Pancreas (tissue), 10 donors: ENCODE measurements around the gene AKAP6. TPM values are rescaled to one million over a fixed set of nuclear protein-coding genes. Genes with fewer than 3 reads are reported as not detected.

Experiments
- ATAC-seq, 4 donors: fragments of 200-7000 bp; cut with Tn5 transposase; one replicate each; pipeline versions ENCODE4 v1.8.0 to v1.9.1; 2020; ENCODE audit warnings: mild to moderate bottlenecking in 4 of 4, moderate library complexity in 4 of 4
- DNase-seq, 6 donors: peaks; one replicate each; pipeline ENCODE4 v3.0.0-alpha.2; 2020
- FAIRE-seq: peaks from 2 replicates; lab custom pipeline; 2012; peaks lifted over from hg19 to GRCh38; lab: Jason Lieb, UNC
- H3K27ac ChIP-seq, 4 donors: fragments of 200-600 bp; sonication (generic); 1 replicate in 3 of 4; 2 replicates in 1 of 4; pipeline versions ENCODE4 v1.5.0 to v1.8.0; 2020
- H3K27me3 ChIP-seq, 4 donors: fragments of 200-600 bp; one replicate each; pipeline ENCODE4 v1.8.0; 2021
- H3K36me3 ChIP-seq, 3 donors: fragments of 200-600 bp; sonication (generic) in 1 of 3; one replicate each; pipeline versions ENCODE4 v1.5.0 to v1.8.0; 2020 to 2021
- H3K4me1 ChIP-seq, 3 donors: fragments of 200-600 bp; one replicate each; pipeline ENCODE4 v1.8.0; 2021
- H3K4me3 ChIP-seq, 4 donors: fragments of 200-600 bp; sonication (generic) in 2 of 4; one replicate each; pipeline versions ENCODE4 v1.5.0 to v1.8.0; 2020 to 2021
- H3K9me3 ChIP-seq, 4 donors: fragments of 200-600 bp; one replicate each; pipeline ENCODE4 v1.8.0; 2021
- CTCF ChIP-seq, 4 donors: fragments of 200-600 bp; sonication (generic) in 3 of 4; IDR thresholded peaks; one replicate each; pipeline versions ENCODE4 v1.5.0 to v1.8.0; 2021; ENCODE audit warnings: antibody characterized with exemption in 4 of 4
- WGBS, 2 donors: extraction: QIAGEN DNeasy Blood & Tissue Kit; methylation state at CpG; one replicate each; pipeline ENCODE4 v1.1.7; 2013; 5-methylcytosine and 5-hydroxymethylcytosine counted together
- intact Hi-C, 3 donors: fragments of 100-400 bp; cut with DNase I; formaldehyde crosslinking; loops; one replicate each; pipeline versions ENCODE4 v1.11.1 to v1.14.2; 2022
- polyA plus RNA-seq, 2 donors: library from polyadenylated mRNA; stranded (reverse); fragments of 200-250 nt; gene quantifications; one replicate each; pipeline ENCODE4 v1.2.3, GENCODE V29; 2013
- total RNA-seq, 6 donors: library from RNA; stranded (reverse); fragmentation: NEBNext Ultra II Directional in 4 of 6; extraction: Animal tissue kit (Norgen Biotek cat#: 25700) in 4 of 6; gene quantifications; one replicate each; pipeline versions ENCODE4 v1.2.1 to v1.2.4, GENCODE V29; 2021 to 2023
- donor health status: healthy with polysubstance abuse.
- donor health status: DM: no; HTN: no; CAD: no; lungs with moderate emphysema.
- donor health status: DM: no; HTN: no; CAD: no.
- donor health status: control.
- donor health status: control.
- donor health status: Bipolar disorder and iron deficiency.
- donor health status: DM: yes; HTN: yes; CAD: no.
- donor health status: DM: no; HTN: no; CAD: no.
- donor health status: DM: no; HTN: no; CAD: no.
- donor health status: DM: yes; HTN: yes; CAD: no.

The AKAP6 gene
- total and polyA plus RNA-seq, 8 donors, result 0.34 to 2.2 (median 1.8) TPM

GRCh38 chr14:32709027-32709426 lies 379.9 kb downstream of the AKAP6 start:
- H3K4me3 ChIP-seq, result no peak overlapping the region
- DNase-seq, result peak in 1 of 6 donors; percentile 17
- peak; percentile 35 to 72 (median 61) for ATAC-seq
- H3K36me3 ChIP-seq, result no peaks in the 10 kb centered on the region
- intact Hi-C loops, result loop anchor here in 1 of 3 donors (10.0 kb wide), 1 partner anchor 1086 kb away; no protein-coding TSS in a partner anchor
- H3K4me1 ChIP-seq, result no peaks in the 10 kb centered on the region
- no peak for TF ChIP-seq CTCF (IDR thresholded peaks at IDR 0.05)
- no peaks in the 10 kb centered on the region for H3K27me3 ChIP-seq
- H3K9me3 ChIP-seq, result no peaks in the 10 kb centered on the region
- 31 to 33% methylated on average over 4 of the region's 4 CpGs for WGBS, 2 donors
- no peak overlapping the region for H3K27ac ChIP-seq
- no peak for FAIRE-seq

GRCh38 chr14:32710231-32710671 lies 381.2 kb downstream of the AKAP6 start:
- ATAC-seq (peak in 2 of 4 donors; percentile 50 to 60), FAIRE-seq (no peak), DNase-seq (no peak)
- 62 to 66% methylated on average over 7 of the region's 7 CpGs for WGBS, 2 donors
- no peak overlapping the region for H3K4me3 ChIP-seq
- H3K36me3 ChIP-seq, result no peaks in the 10 kb centered on the region
- H3K4me1 ChIP-seq, result no peaks in the 10 kb centered on the region
- H3K9me3 ChIP-seq, result no peaks in the 10 kb centered on the region
- no peak for TF ChIP-seq CTCF (IDR thresholded peaks at IDR 0.05)
- H3K27ac ChIP-seq, result no peak overlapping the region
- intact Hi-C loops, result no loop called here
- H3K27me3 ChIP-seq, result no peaks in the 10 kb centered on the region

- peak in 3 of 4 donors; percentile 74 to 82 (median 81) for ATAC-seq
- no peak for FAIRE-seq
- no peak overlapping the region for H3K4me3 ChIP-seq
Measured at GRCh38 chr14:32710731-32711680, 381.9 kb downstream of the AKAP6 start.

GRCh38 chr14:32713856-32714255 lies 384.8 kb downstream of the AKAP6 start:
- no peaks in the 10 kb centered on the region for H3K36me3 ChIP-seq
- no peak for ATAC-seq
- no peaks in the 10 kb centered on the region for H3K4me1 ChIP-seq
- H3K27me3 ChIP-seq, result no peaks in the 10 kb centered on the region
- no peaks in the 10 kb centered on the region for H3K9me3 ChIP-seq
- FAIRE-seq, result no peak
- WGBS, 2 donors, result 68 to 82% methylated on average over 3 of the region's 3 CpGs
- H3K27ac ChIP-seq, result no peak overlapping the region
- H3K4me3 ChIP-seq, result no peak overlapping the region
- intact Hi-C loops, result no loop called here
- no peak for TF ChIP-seq CTCF (IDR thresholded peaks at IDR 0.05)
- no peak for DNase-seq

More at GRCh38 chr14:32710731-32711680, 381.9 kb downstream of the AKAP6 start:
- 25 to 32% methylated on average over 7 of the region's 7 CpGs for WGBS, 2 donors
- intact Hi-C loops, result no loop called here
- H3K27ac ChIP-seq, result no peak overlapping the region
- DNase-seq, result peak in 2 of 6 donors; percentile 17 to 30
- no peaks in the 10 kb centered on the region for H3K27me3 ChIP-seq
- H3K4me1 ChIP-seq, result no peaks in the 10 kb centered on the region
- TF ChIP-seq CTCF (IDR thresholded peaks at IDR 0.05), result peak; percentile 7 to 34 (median 24)
- no peaks in the 10 kb centered on the region for H3K36me3 ChIP-seq
- no peaks in the 10 kb centered on the region for H3K9me3 ChIP-seq
